HepG2 (cell line): ENCODE data around the gene AGAP1. TPM values are rescaled to one million over a fixed set of nuclear protein-coding genes. Genes with fewer than 3 reads are reported as not detected.

ENCODE experiments used
- ATAC-seq: fragments of 200-7000 bp; cut with Tn5 transposase; 3 replicates; pipeline ENCODE4 v1.9.1; 2020; ENCODE audit warnings: mild to moderate bottlenecking, moderate library complexity
- BruUV-seq: library from RNA; stranded (reverse); fragments of 400-500 nt; replicated peaks from 2 replicates; lab custom pipeline; 2021; lab: Mats Ljungman, UMichigan
- CTCF ChIA-PET: fragments of 300-600 bp; formaldehyde crosslinking; extraction: SDS; loops from one replicate; lab custom pipeline; 2021; ENCODE audit warnings: low total read pairs, inconsistent platforms, low intra/inter-chr PET ratio; lab: Yijun Ruan, JAX
- POLR2A ChIA-PET: fragments of 350-600 bp; sonication (Branson Sonifier 250); formaldehyde crosslinking; loops from one replicate; lab custom pipeline; 2020; ENCODE audit warnings: antibody characterized with exemption, inconsistent platforms; lab: Yijun Ruan, JAX
- DNase-seq: peaks from one replicate; pipeline ENCODE4 v3.0.0-alpha.2; 2015; ENCODE audit warnings: low spot score
- FAIRE-seq: peaks from 3 replicates; lab custom pipeline; 2011; peaks lifted over from hg19 to GRCh38; lab: Jason Lieb, UNC
- H2AFZ ChIP-seq: one replicate; pipeline ENCODE4 v1.6.1; 2011; ENCODE audit warnings: low read length, inconsistent platforms
- H3K27ac ChIP-seq: fragments of 300-600 bp; 3 replicates; pipeline ENCODE4 v1.8.0; 2011; ENCODE audit warnings: mixed run types, mild to moderate bottlenecking, mixed read lengths, low read length, inconsistent platforms; ENCODE audit not compliant: insufficient read depth; ENCODE audit errors: extremely low read length
- H3K27me3 ChIP-seq, 2 experiments: fragments of 200-600 bp in 1 of 2; 2 replicates in 1 of 2; 3 replicates in 1 of 2; pipeline versions ENCODE4 v1.6.0 to v1.8.0; 2011; ENCODE audit warnings: low read length in 2 of 2, mild to moderate bottlenecking in 2 of 2, moderate library complexity in 2 of 2, inconsistent platforms in 1 of 2; ENCODE audit not compliant: insufficient read depth in 2 of 2, control insufficient read depth in 1 of 2
- H3K36me3 ChIP-seq, 2 experiments: fragments of 200-600 bp in 1 of 2; replicated peaks in 1 of 2; 2 replicates in 1 of 2; 3 replicates in 1 of 2; pipeline versions ENCODE4 v1.5.1 to v1.8.0; 2011; ENCODE audit warnings: low read length in 2 of 2, inconsistent platforms in 1 of 2; ENCODE audit not compliant: insufficient read depth in 2 of 2, control insufficient read depth in 1 of 2
- H3K4me1 ChIP-seq: 2 replicates; pipeline ENCODE4 v1.5.1; 2012; ENCODE audit warnings: low read length, inconsistent platforms; ENCODE audit not compliant: insufficient read depth
- H3K4me2 ChIP-seq: 2 replicates; pipeline ENCODE4 v1.6.0; 2011; ENCODE audit warnings: low read depth, low read length, inconsistent platforms
- H3K4me3 ChIP-seq, 3 experiments: fragments of 200-600 bp in 1 of 3; sonication (generic), shearing (Covaris generic) in 1 of 3; replicated peaks in 1 of 3; 2 replicates each; pipeline ENCODE4 v1.5.1; 2011 to 2016; ENCODE audit warnings: low read length in 3 of 3, inconsistent platforms in 2 of 3, low read depth in 2 of 3, mild to moderate bottlenecking in 2 of 3, control low read depth in 1 of 3, mixed read lengths in 1 of 3; ENCODE audit not compliant: insufficient read depth in 1 of 3
- H3K79me2 ChIP-seq: one replicate; pipeline ENCODE4 v1.6.1; 2011; ENCODE audit warnings: low read length, inconsistent platforms; ENCODE audit not compliant: insufficient read depth
- H3K9ac ChIP-seq: 2 replicates; pipeline ENCODE4 v1.6.0; 2011; ENCODE audit warnings: mild to moderate bottlenecking, low read depth, low read length, inconsistent platforms; ENCODE audit not compliant: insufficient read depth
- H3K9me3 ChIP-seq: 2 replicates; pipeline ENCODE4 v1.5.1; 2012; ENCODE audit warnings: mild to moderate bottlenecking, low read length
- H4K20me1 ChIP-seq: 2 replicates; pipeline ENCODE4 v1.6.0; 2011; ENCODE audit warnings: inconsistent platforms, mild to moderate bottlenecking, low read length, moderate library complexity; ENCODE audit not compliant: insufficient read depth
- AHR ChIP-seq: IDR thresholded peaks from 2 replicates; pipeline ENCODE4 v1.6.1; 2018; ENCODE audit warnings: missing genetic modification reagents, missing compliant biosample characterization
- HOXA5 ChIP-seq: sonication (generic); formaldehyde crosslinking; IDR thresholded peaks from 2 replicates; pipeline ENCODE4 v1.4.0; 2020; ENCODE audit warnings: missing genetic modification reagents
- HOXD1 ChIP-seq: sonication (generic); formaldehyde crosslinking; IDR thresholded peaks from 2 replicates; pipeline ENCODE4 v1.5.0; 2020; ENCODE audit warnings: missing genetic modification reagents
- MAFG ChIP-seq: sonication (generic); formaldehyde crosslinking; IDR thresholded peaks from 2 replicates; pipeline ENCODE4 v1.5.1; 2020; ENCODE audit warnings: mild to moderate bottlenecking, missing genetic modification reagents
- MIXL1 ChIP-seq: IDR thresholded peaks from 2 replicates; pipeline ENCODE4 v1.6.1; 2016
- PLRG1 ChIP-seq: fragments of 450-650 bp; conservative IDR thresholded peaks from 2 replicates; pipeline ENCODE4 v1.6.1; 2016
- POLR2AphosphoS2 ChIP-seq: IDR thresholded peaks from 2 replicates; pipeline ENCODE4 v1.6.1; 2011; ENCODE audit warnings: low read depth, low read length, improper control_type of control experiment
- RBFOX2 ChIP-seq: fragments of 200-400 bp; formaldehyde crosslinking; IDR thresholded peaks from 2 replicates; pipeline ENCODE4 v1.6.1; 2017; ENCODE audit warnings: low read depth, mild to moderate bottlenecking, low read length
- RCOR2 ChIP-seq: IDR thresholded peaks from 2 replicates; pipeline ENCODE4 v1.6.1; 2016; ENCODE audit warnings: missing biosample characterization, missing genetic modification reagents
- ZNF260 ChIP-seq: sonication (generic); formaldehyde crosslinking; IDR thresholded peaks from 2 replicates; pipeline ENCODE4 v1.4.0; 2020; ENCODE audit warnings: missing genetic modification reagents, low read depth, mild to moderate bottlenecking, borderline replicate concordance
- ZNF329 ChIP-seq: sonication (generic); formaldehyde crosslinking; IDR thresholded peaks from 2 replicates; pipeline ENCODE4 v1.9.0; 2021; ENCODE audit warnings: low read depth, mild to moderate bottlenecking, missing genetic modification reagents
- ZNF652 ChIP-seq: IDR thresholded peaks from 2 replicates; pipeline ENCODE4 v1.6.1; 2016; ENCODE audit warnings: low read depth, borderline replicate concordance
- ZNF891 ChIP-seq: sonication (generic); formaldehyde crosslinking; IDR thresholded peaks from 2 replicates; pipeline ENCODE4 v1.5.0; 2020; ENCODE audit warnings: mild to moderate bottlenecking, missing genetic modification reagents
- WGBS: methylation state at CpG from one replicate; pipeline ENCODE4 v1.1.6; 2017; ENCODE audit warnings: low lambda C conversion rate; 5-methylcytosine and 5-hydroxymethylcytosine counted together
- in situ Hi-C: cut with HindIII; loops from 2 replicates; pipeline ENCODE4 v1.10.0; 2017; ENCODE audit warnings: low pct_unique_long_range_greater_than_20kb; ENCODE audit not compliant: extremely low pct_ligation_motif_present
- intact Hi-C: fragments of 100-400 bp; cut with micrococcal nuclease; formaldehyde crosslinking; loops from one replicate; pipeline ENCODE4 v1.10.0; 2022; ENCODE audit not compliant: unreplicated experiment
- polyA plus RNA-seq, 8 experiments: library from polyadenylated mRNA; depleted of rRNA in 3 of 8; stranded (reverse) in 7 of 8; unstranded in 1 of 8; fragments of >200 nt; fragmentation: Illumina TruSeq in 4 of 8; extraction: Trizol in 4 of 8; gene quantifications; 2 replicates each; pipeline versions ENCODE4 v1.2.1 to v1.2.3, GENCODE V29; 2011 to 2016; ENCODE audit warnings: low read depth in 4 of 8, missing spikeins in 1 of 8, mixed read lengths in 1 of 8; ENCODE audit not compliant: insufficient read depth in 1 of 8
- total RNA-seq, 5 experiments: library from RNA; depleted of rRNA; stranded (reverse); fragments of >200 nt; fragmentation: Illumina TruSeq; extraction: Trizol; gene quantifications; 2 replicates each; pipeline ENCODE4 v1.2.3, GENCODE V29; 2016; ENCODE audit warnings: low read depth in 1 of 5
- TF ChIP-seq, protein P1 (sequence below): sonication (generic); formaldehyde crosslinking; IDR thresholded peaks from 2 replicates; pipeline ENCODE4 v1.5.1; 2020; ENCODE audit warnings: missing genetic modification reagents, mild to moderate bottlenecking, borderline replicate concordance

AGAP1 gene
- total and polyA plus RNA-seq, 2 of the 13 experiments (the other 11 are each of a cell fraction or from before 2014, with no cell fraction given), result 21.2 to 32.7 TPM

DNA sequence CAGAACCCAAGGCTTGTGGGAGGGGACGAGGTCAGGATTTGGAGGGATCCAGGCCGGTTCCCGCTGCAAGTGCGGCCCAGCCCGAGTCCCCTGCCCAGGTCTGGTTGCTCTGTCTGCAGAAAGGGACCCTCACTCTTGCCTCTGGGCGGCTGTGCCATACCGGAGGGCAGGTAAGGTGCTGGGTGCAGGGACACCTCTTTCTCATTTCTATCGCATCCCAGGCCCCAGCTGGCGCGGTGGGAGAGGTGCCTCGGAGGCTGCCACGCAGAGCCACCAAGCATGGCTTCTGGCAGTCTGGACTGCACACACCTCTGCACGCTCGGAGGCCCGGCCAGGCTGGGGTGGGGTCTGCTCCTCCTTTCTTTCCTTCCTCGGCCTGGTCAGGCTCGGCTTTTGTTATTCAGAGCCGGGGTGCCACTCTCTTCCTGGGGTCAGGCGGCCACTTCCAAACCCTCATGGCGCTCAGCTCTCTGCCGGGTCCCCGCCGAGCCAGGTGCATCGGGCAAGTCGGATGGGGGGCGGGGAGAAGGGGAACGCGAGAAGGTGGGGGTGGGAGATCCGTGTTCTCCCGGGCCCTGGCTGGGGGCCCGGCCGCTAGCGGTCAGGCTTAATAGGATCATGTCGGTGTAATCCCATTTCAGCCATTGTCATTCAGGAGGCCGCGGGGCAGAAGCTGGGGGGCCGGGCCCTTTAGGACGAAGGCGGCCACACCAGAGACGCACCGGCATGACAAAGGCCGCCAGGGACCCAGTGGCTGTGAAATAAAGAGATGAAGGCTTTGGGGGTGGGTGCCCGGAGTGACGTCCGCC is 665.3 kb downstream of the AGAP1 start:
- intact Hi-C loops, result no loop called here
- WGBS, result 57% methylated on average over 36 of the region's 45 CpGs

More for the DNA sequence above, 665.3 kb downstream of the AGAP1 start:
- ChIA-PET POLR2A (no interaction called here), CTCF (no interaction called here)
- Histone ChIP-seq H3K36me3 (no peaks in the 10 kb centered on the region), H3K27me3 (peaks cover 12 to 83% of the 10 kb centered on the region in 2 experiments), H3K79me2 (no peaks in the 10 kb centered on the region), H3K9ac (no peak overlapping the region), H3K4me1 (no peaks in the 10 kb centered on the region), H3K9me3 (no peaks in the 10 kb centered on the region), H3K27ac (no peak overlapping the region), H3K4me2 (no peak overlapping the region), H3K4me3 (no peak overlapping the region), H4K20me1 (no peaks in the 10 kb centered on the region), H2AFZ (no peak overlapping the region)
- DNase-seq (no peak), FAIRE-seq (no peak), ATAC-seq (no peak; the same call in 1 of the 3 replicates)
- in situ Hi-C loops, result no loop called here
- TF ChIP-seq RCOR2 (CRISPR knock-in tag) (no peak), PLRG1 (no peak), MAFG (CRISPR knock-in tag) (no peak), ZNF891 (CRISPR knock-in tag) (no peak), POLR2AphosphoS2 (no peak), MIXL1 (CRISPR knock-in tag) (no peak), ZNF260 (no peak), RBFOX2 (no peak), AHR (CRISPR knock-in tag) (no peak), ZNF329 (CRISPR knock-in tag) (no peak), HOXA5 (no peak), ZNF652 (CRISPR knock-in tag) (no peak), HOXD1 (no peak)
- TF ChIP-seq, protein P1, sequence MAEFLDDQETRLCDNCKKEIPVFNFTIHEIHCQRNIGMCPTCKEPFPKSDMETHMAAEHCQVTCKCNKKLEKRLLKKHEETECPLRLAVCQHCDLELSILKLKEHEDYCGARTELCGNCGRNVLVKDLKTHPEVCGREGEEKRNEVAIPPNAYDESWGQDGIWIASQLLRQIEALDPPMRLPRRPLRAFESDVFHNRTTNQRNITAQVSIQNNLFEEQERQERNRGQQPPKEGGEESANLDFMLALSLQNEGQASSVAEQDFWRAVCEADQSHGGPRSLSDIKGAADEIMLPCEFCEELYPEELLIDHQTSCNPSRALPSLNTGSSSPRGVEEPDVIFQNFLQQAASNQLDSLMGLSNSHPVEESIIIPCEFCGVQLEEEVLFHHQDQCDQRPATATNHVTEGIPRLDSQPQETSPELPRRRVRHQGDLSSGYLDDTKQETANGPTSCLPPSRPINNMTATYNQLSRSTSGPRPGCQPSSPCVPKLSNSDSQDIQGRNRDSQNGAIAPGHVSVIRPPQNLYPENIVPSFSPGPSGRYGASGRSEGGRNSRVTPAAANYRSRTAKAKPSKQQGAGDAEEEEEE (CRISPR knock-in tag), result no peak
- no TSS peak for BruUV-seq
